Vagina (tissue), 2 donors: ENCODE data around the gene ZMYND12. TPM values are rescaled to one million over a fixed set of nuclear protein-coding genes. Genes with fewer than 3 reads are reported as not detected.
A peak's percentile ranks its signal among the peaks of the same experiment; 100 is the strongest.

Experiments used
- DNase-seq, 2 donors: peaks; one replicate each; pipeline ENCODE4 v3.0.0-alpha.2; 2017; ENCODE audit errors: extremely low spot score in 2 of 2
- H3K27ac ChIP-seq: fragments of 200-600 bp; sonication (generic); one replicate; pipeline ENCODE4 v1.5.1; 2019
- H3K27me3 ChIP-seq: fragments of 200-600 bp; sonication (generic); one replicate; pipeline ENCODE4 v1.5.1; 2019
- H3K36me3 ChIP-seq, 2 donors: fragments of 200-600 bp; sonication (generic); one replicate each; pipeline ENCODE4 v1.5.1; 2017 to 2019
- H3K4me1 ChIP-seq: fragments of 200-600 bp; sonication (generic); one replicate; pipeline ENCODE4 v1.5.1; 2019
- H3K4me3 ChIP-seq, 2 donors: fragments of 200-600 bp; sonication (generic); 1 replicate in 1 of 2; 2 replicates in 1 of 2; pipeline ENCODE4 v1.5.1; 2016 to 2019
- H3K9me3 ChIP-seq: fragments of 200-600 bp; sonication (generic); one replicate; pipeline ENCODE4 v1.5.1; 2019
- POLR2A ChIP-seq, 2 donors: fragments of 450-650 bp; IDR thresholded peaks; one replicate each; pipeline ENCODE4 v1.6.1; 2017; ENCODE audit warnings: antibody characterized with exemption in 2 of 2, mild to moderate bottlenecking in 2 of 2, moderate library complexity in 2 of 2
- POLR2AphosphoS5 ChIP-seq, 2 donors: sonication (generic); formaldehyde crosslinking; IDR thresholded peaks; one replicate each; pipeline ENCODE4 v1.9.0; 2017; ENCODE audit warnings: antibody characterized with exemption in 2 of 2, mild to moderate bottlenecking in 2 of 2, low read depth in 1 of 2; ENCODE audit not compliant: insufficient read depth in 1 of 2
- intact Hi-C: fragments of 100-400 bp; cut with DNase I; formaldehyde crosslinking; loops from one replicate; pipeline ENCODE4 v1.15.1; 2023
- total RNA-seq: library from RNA; depleted of rRNA; stranded (reverse); fragments of >200 nt; gene quantifications from one replicate; pipeline ENCODE4 v1.2.3, GENCODE V29; 2016
- TF ChIP-seq, protein P1 (sequence below), 3 experiments: fragments of 450-650 bp in 2 of 3; fragments of 200-600 bp in 1 of 3; sonication (generic) in 1 of 3; IDR thresholded peaks; one replicate each; pipeline ENCODE4 v1.5.1; 2017 to 2019; ENCODE audit warnings: antibody characterized with exemption in 3 of 3, mild to moderate bottlenecking in 2 of 3, moderate library complexity in 2 of 3

Gene ZMYND12
- total RNA-seq, 1 donor from 2014 or later = not detected

- H3K4me1 ChIP-seq = no peaks in the 10 kb centered on the region
Measured at GRCh38 chr1:42449256-42449655, 6.6 kb downstream of the ZMYND12 start.

DNA sequence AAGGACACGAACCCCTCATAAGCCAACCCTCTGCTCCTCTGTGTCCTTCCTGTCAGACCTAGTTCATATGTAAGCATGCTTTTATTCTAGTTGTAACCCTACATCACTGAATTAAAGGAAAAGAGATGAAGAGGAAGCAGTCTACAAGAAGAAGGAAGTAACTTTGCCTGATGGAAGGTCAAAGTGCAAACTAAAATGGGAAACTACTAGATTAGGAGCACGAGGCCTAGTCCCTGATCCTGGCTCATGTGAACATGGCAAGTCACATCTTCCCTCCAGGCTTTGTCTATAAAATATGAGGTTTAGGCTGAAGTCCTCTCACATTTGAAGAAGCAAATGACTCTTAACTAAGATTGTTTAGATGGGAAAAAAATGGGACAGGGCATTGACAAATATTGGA lies 13.2 kb downstream of the ZMYND12 start:
- Histone ChIP-seq H3K4me3 (no peak overlapping the region), H3K27ac (no peak overlapping the region), H3K27me3 (no peaks in the 10 kb centered on the region), H3K4me1 (no peaks in the 10 kb centered on the region), H3K9me3 (no peaks in the 10 kb centered on the region), H3K36me3 (no peaks in the 10 kb centered on the region)
- DNase-seq = no peak
- TF ChIP-seq POLR2A (IDR thresholded peaks at IDR 0.05) (no peak), POLR2AphosphoS5 (IDR thresholded peaks at IDR 0.05; ENCODE audit: insufficient read depth in 1 of 2, low read depth in 1 of 2) (no peak)
- TF ChIP-seq, protein P1, sequence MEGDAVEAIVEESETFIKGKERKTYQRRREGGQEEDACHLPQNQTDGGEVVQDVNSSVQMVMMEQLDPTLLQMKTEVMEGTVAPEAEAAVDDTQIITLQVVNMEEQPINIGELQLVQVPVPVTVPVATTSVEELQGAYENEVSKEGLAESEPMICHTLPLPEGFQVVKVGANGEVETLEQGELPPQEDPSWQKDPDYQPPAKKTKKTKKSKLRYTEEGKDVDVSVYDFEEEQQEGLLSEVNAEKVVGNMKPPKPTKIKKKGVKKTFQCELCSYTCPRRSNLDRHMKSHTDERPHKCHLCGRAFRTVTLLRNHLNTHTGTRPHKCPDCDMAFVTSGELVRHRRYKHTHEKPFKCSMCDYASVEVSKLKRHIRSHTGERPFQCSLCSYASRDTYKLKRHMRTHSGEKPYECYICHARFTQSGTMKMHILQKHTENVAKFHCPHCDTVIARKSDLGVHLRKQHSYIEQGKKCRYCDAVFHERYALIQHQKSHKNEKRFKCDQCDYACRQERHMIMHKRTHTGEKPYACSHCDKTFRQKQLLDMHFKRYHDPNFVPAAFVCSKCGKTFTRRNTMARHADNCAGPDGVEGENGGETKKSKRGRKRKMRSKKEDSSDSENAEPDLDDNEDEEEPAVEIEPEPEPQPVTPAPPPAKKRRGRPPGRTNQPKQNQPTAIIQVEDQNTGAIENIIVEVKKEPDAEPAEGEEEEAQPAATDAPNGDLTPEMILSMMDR (IDR thresholded peaks at IDR 0.05) = no peak
- intact Hi-C loops = no loop called here

More at GRCh38 chr1:42449256-42449655, 6.6 kb downstream of the ZMYND12 start:
- H3K36me3 ChIP-seq = no peaks in the 10 kb centered on the region
- no peak overlapping the region for H3K4me3 ChIP-seq
- no peak for TF ChIP-seq POLR2A (IDR thresholded peaks at IDR 0.05)
- TF ChIP-seq, protein P1 (IDR thresholded peaks at IDR 0.05) = no peak
- H3K27ac ChIP-seq = no peak overlapping the region
- no peak for DNase-seq
- H3K27me3 ChIP-seq = no peaks in the 10 kb centered on the region
- intact Hi-C loops = no loop called here
- no peaks in the 10 kb centered on the region for H3K9me3 ChIP-seq

DNA sequence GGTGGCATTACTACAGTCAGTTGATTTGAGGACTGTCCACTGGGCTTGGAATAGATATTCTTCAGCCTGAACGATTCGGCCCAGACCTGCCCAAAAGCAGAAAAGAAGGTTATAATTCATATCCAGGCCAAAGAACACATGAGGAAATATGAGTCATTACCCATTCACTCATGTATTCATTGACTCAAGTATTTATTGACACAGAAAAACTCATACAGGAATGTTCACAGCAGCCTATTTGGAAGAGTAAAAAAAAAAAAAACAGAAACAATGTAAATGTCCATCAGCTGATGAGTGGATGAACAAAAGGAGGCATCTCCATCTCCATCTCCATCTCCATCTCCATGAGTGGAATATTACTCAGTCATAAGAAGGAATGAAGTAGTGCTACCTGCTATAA lies 15.9 kb downstream of the ZMYND12 start:
- H3K27ac ChIP-seq = no peak overlapping the region
- no peak for DNase-seq
- H3K4me3 ChIP-seq = no peak overlapping the region
- no peaks in the 10 kb centered on the region for H3K27me3 ChIP-seq
- H3K36me3 ChIP-seq = no peaks in the 10 kb centered on the region
- intact Hi-C loops = no loop called here
- H3K9me3 ChIP-seq = no peaks in the 10 kb centered on the region
- H3K4me1 ChIP-seq = no peaks in the 10 kb centered on the region
- TF ChIP-seq POLR2AphosphoS5 (IDR thresholded peaks at IDR 0.05; ENCODE audit: insufficient read depth in 1 of 2, low read depth in 1 of 2) (peak in 1 of 2 donors; percentile 35), POLR2A (IDR thresholded peaks at IDR 0.05) (no peak)

DNA sequence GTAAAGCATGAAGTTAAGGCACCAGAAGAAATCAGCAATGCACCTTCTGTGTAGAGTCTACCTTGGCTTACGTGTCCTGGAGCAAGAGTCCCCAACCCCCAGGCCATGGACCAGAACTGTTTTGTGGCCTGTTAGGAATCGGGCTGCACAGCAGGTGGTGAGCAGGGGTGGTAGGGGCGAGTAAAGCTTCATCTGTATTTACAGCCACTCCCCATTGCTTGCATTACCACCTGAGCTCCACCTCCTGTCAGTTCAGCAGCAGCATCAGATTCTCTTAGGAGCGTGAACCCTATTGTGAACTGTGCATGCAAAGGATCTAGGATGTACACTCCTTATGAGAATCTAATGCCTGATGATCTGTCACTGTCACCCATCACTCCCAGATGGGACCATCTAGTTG lies 21.5 kb downstream of the ZMYND12 start:
- H3K4me3 ChIP-seq = no peak overlapping the region

DNA sequence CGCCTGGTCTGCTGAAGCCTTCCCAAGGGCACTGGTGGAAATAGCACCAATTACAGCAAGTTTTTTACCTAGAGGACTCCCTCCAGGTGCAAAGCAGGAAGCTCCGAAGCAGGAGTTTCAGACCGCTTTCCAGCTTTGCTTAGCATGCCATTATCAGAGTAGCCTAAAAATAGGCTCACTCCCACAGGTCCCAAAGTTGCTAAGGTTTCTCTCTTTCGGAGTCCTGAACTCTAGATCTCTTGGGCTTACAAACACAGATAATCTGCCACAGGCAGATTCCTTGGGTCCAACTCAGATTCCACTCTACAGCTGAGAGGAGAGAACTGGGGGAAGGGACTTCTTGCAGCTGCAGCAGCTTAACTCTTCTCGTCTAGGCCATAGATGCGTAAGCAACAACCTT lies 22.5 kb downstream of the ZMYND12 start:
- Histone ChIP-seq H3K27ac (no peak overlapping the region), H3K4me3 (no peak overlapping the region), H3K27me3 (no peaks in the 10 kb centered on the region), H3K9me3 (no peaks in the 10 kb centered on the region), H3K4me1 (no peaks in the 10 kb centered on the region), H3K36me3 (no peaks in the 10 kb centered on the region)
- intact Hi-C loops = no loop called here
- no peak for DNase-seq
- TF ChIP-seq POLR2AphosphoS5 (IDR thresholded peaks at IDR 0.05; ENCODE audit: insufficient read depth in 1 of 2, low read depth in 1 of 2) (no peak), POLR2A (IDR thresholded peaks at IDR 0.05) (no peak)
- TF ChIP-seq, protein P1 (IDR thresholded peaks at IDR 0.05) = no peak

More for the DNA sequence above, 21.5 kb downstream of the ZMYND12 start:
- H3K27me3 ChIP-seq = no peaks in the 10 kb centered on the region
- no peaks in the 10 kb centered on the region for H3K36me3 ChIP-seq
- no peak overlapping the region for H3K27ac ChIP-seq
- DNase-seq = no peak
- no peaks in the 10 kb centered on the region for H3K9me3 ChIP-seq
- no peaks in the 10 kb centered on the region for H3K4me1 ChIP-seq
- TF ChIP-seq POLR2A (IDR thresholded peaks at IDR 0.05) (no peak), POLR2AphosphoS5 (IDR thresholded peaks at IDR 0.05; ENCODE audit: insufficient read depth in 1 of 2, low read depth in 1 of 2) (no peak)
- TF ChIP-seq, protein P1 (IDR thresholded peaks at IDR 0.05) = no peak
- intact Hi-C loops = no loop called here
